H1 (cell line): ENCODE data around the gene LAMC1. TPM values are rescaled to one million over a fixed set of nuclear protein-coding genes. Genes with fewer than 3 reads are reported as not detected.

Experiments used
- CHD2 ChIP-seq: IDR thresholded peaks from 2 replicates; pipeline ENCODE4 v1.6.1; 2012; ENCODE audit warnings: low read length, improper control_type of control experiment
- E2F6 ChIP-seq: IDR thresholded peaks from 2 replicates; pipeline ENCODE4 v1.6.1; 2012; ENCODE audit warnings: inconsistent platforms
- MAX ChIP-seq: IDR thresholded peaks from 2 replicates; pipeline ENCODE4 v1.6.1; 2012; ENCODE audit warnings: inconsistent platforms
- TCF12 ChIP-seq: IDR thresholded peaks from 2 replicates; pipeline ENCODE4 v1.6.1; 2011; ENCODE audit warnings: low read depth, mild to moderate bottlenecking, low read length
- polyA plus RNA-seq, 7 experiments: library from polyadenylated mRNA; depleted of rRNA in 3 of 7; stranded (reverse) in 5 of 7; unstranded in 2 of 7; fragments of >200 nt in 5 of 7; fragments of 200-250 nt in 2 of 7; gene quantifications; 1 replicate in 5 of 7; 2 replicates in 1 of 7; 4 replicates in 1 of 7; pipeline versions ENCODE4 v1.2.1 to v1.2.3, GENCODE V29; 2011 to 2013; ENCODE audit warnings: missing spikeins in 2 of 7, mixed read lengths in 2 of 7
- small RNA-seq: library from polyadenylated mRNA; stranded (forward); fragments of <200 nt; extraction: miRNeasy Mini kit (QIAGEN cat#:217004); gene quantifications from one replicate; pipeline ENCODE3, GENCODE V24; 2013; ENCODE audit not compliant: insufficient read depth
- total RNA-seq: library from RNA; stranded (reverse); fragmentation: NEBNext Ultra II Directional; extraction: Animal tissue kit (Norgen Biotek cat#: 25700); gene quantifications from 2 replicates; pipeline ENCODE4 v1.2.1, GENCODE V29; 2021

Gene LAMC1
- total and polyA plus RNA-seq, 2 of the 8 experiments (the other 6 are each of a cell fraction or from before 2014, with no cell fraction given) = 47.6 to 90.3 TPM

GRCh38 chr1:183195142-183195574 is 171.9 kb downstream of the LAMC1 start (continued):
- TF ChIP-seq CHD2 (no peak), E2F6 (no peak), TCF12 (no peak), MAX (no peak)

Small RNA genes lying within 50 kb of the gene (small RNA-seq; reads per million reads assigned to genes)
- gene RNU6-41P = not detected

Other genes starting within 250 kb of the LAMC1 start
- gene NPL, start 233.6 kb upstream of the LAMC1 start, total RNA-seq = 2.3 and 4.4 TPM in 2 replicates
- 2.2 and 2.6 TPM in 2 replicates for gene NPL, start 233.6 kb upstream of the LAMC1 start, polyA plus RNA-seq (2011; rRNA removed)
- 329 and 333 TPM in 2 replicates for gene DHX9, start 184.1 kb upstream of the LAMC1 start, total RNA-seq
- gene DHX9, start 184.1 kb upstream of the LAMC1 start, polyA plus RNA-seq (2011; rRNA removed) = 113 and 153 TPM in 2 replicates
- not detected in 2 replicates for gene SHCBP1L, start 70.3 kb upstream of the LAMC1 start, total RNA-seq
- gene SHCBP1L, start 70.3 kb upstream of the LAMC1 start, polyA plus RNA-seq (2011; rRNA removed) = not detected in 2 replicates
- gene LAMC2, start 162.8 kb downstream of the LAMC1 start, total RNA-seq = 12.9 and 13.0 TPM in 2 replicates
- gene LAMC2, start 162.8 kb downstream of the LAMC1 start, polyA plus RNA-seq (2011; rRNA removed) = 4.6 and 5.2 TPM in 2 replicates